22Rv1 (cell line): ENCODE results near the gene ADK.

ENCODE experiments used
- CTCF ChIP-seq: fragments of 450-650 bp; IDR thresholded peaks from 2 replicates; pipeline ENCODE4 v1.5.1; 2017; ENCODE audit warnings: mild to moderate bottlenecking
- ZFX ChIP-seq: fragments of 450-650 bp; IDR thresholded peaks from 2 replicates; pipeline ENCODE4 v1.6.1; 2017; ENCODE audit warnings: antibody characterized with exemption, borderline replicate concordance

- no peak for TF ChIP-seq CTCF
- TF ChIP-seq ZFX = no peak
Measured at GRCh38 chr10:74330646-74331045, 179.6 kb downstream of the ADK start.
